GM19023 (cell line): ENCODE data around the gene SLC36A4.
"Not testable (repeated sequence)": the region's sequence is repeated elsewhere in the genome, so short reads cannot be mapped to it uniquely, and the experiment has no call there.

Experiments
- ATAC-seq: cut with Tn5 transposase; IDR thresholded peaks from one replicate; pipeline ENCODE4 v1.9.1; 2021; ENCODE audit warnings: mild to moderate bottlenecking, moderate library complexity; ENCODE audit not compliant: unreplicated experiment

Gene SLC36A4

GRCh38 chr11:93197380-93198214, at the start of gene SLC36A4:
Gene SLC36A4, minus strand, starts transcription at chr11:93197991. Its CDS starts 159 bp downstream, at chr11:93197832.
- ATAC-seq = peak; percentile 92

GRCh38 chr11:93246790-93247189, 49.0 kb upstream of the SLC36A4 start:
- not testable (repeated sequence) for ATAC-seq

- no peak for ATAC-seq
These were observed 46.2 kb upstream of the SLC36A4 start for GRCh38 chr11:93244018-93244417.

- ATAC-seq = no peak
These were observed 42.2 kb upstream of the SLC36A4 start for GRCh38 chr11:93239966-93240365.

GRCh38 chr11:93238956-93239355, 41.2 kb upstream of the SLC36A4 start:
- ATAC-seq = no peak

GRCh38 chr11:93236741-93237675, 39.2 kb upstream of the SLC36A4 start:
- peak; percentile 47 for ATAC-seq

- peak; percentile 98 for ATAC-seq
These were observed 36.9 kb upstream of the SLC36A4 start for GRCh38 chr11:93234602-93235207.

GRCh38 chr11:93229876-93230275, 32.1 kb upstream of the SLC36A4 start:
- no peak for ATAC-seq

GRCh38 chr11:93225662-93226061, 27.9 kb upstream of the SLC36A4 start:
- ATAC-seq = no peak

GRCh38 chr11:93221539-93221938, 23.7 kb upstream of the SLC36A4 start:
- ATAC-seq = no peak

GRCh38 chr11:93220078-93220477, 22.3 kb upstream of the SLC36A4 start:
- ATAC-seq = no peak

- ATAC-seq = no peak
These were observed 21.6 kb upstream of the SLC36A4 start for GRCh38 chr11:93219440-93219839.

GRCh38 chr11:93216511-93217101, 18.8 kb upstream of the SLC36A4 start:
- ATAC-seq = no peak

- no peak for ATAC-seq
These were observed 15.8 kb upstream of the SLC36A4 start for GRCh38 chr11:93213622-93214021.

GRCh38 chr11:93212094-93212493, 14.3 kb upstream of the SLC36A4 start:
- ATAC-seq = no peak

- no peak for ATAC-seq
These were observed 11.7 kb upstream of the SLC36A4 start for GRCh38 chr11:93209466-93209865.

GRCh38 chr11:93208663-93209270, 11.0 kb upstream of the SLC36A4 start:
- ATAC-seq = no peak

GRCh38 chr11:93199616-93200015, 1.8 kb upstream of the SLC36A4 start:
- ATAC-seq = no peak

GRCh38 chr11:93198215-93198845, 539 bp upstream of the SLC36A4 start:
- no peak for ATAC-seq

GRCh38 chr11:93196816-93197379, 893 bp downstream of the SLC36A4 start:
- peak; percentile 11 for ATAC-seq
